ENCODE measurements around the gene TMEM119. TPM values are rescaled to one million over a fixed set of nuclear protein-coding genes. Genes with fewer than 3 reads are reported as not detected.

TMEM119 gene
- total and polyA plus RNA-seq, 2 of the 8 experiments (the other 6 are each of a cell fraction or from before 2014, with no cell fraction given): 0.35 to 0.61 TPM

GRCh38 chr12:108616941-108617858 lies 19.3 kb upstream of the TMEM119 start (continued):
- TF ChIP-seq TCF12 (IDR thresholded peaks at IDR 0.05; ENCODE audit: low read depth, low read length) (no peak), ATF2 (IDR thresholded peaks at IDR 0.05; ENCODE audit: low read length) (no peak), CHD1 (IDR thresholded peaks at IDR 0.05; ENCODE audit: low read depth, low read length) (no peak), CREB1 (IDR thresholded peaks at IDR 0.05) (no peak), POLR2A (IDR thresholded peaks at IDR 0.05; ENCODE audit: control extremely low read depth in 1 of 2, low read depth in 2 of 2, low read length in 2 of 2) (no peak), CBX5 (IDR thresholded peaks at IDR 0.05; ENCODE audit: low read depth, low read length) (no peak), CTCF (IDR thresholded peaks at IDR 0.05; ENCODE audit: control extremely low read depth in 1 of 3, insufficient read depth in 1 of 3, low read depth in 1 of 3, low read length in 3 of 3) (no peak), SP2 (IDR thresholded peaks at IDR 0.05; ENCODE audit: low read length) (no peak)
